Mucosa of descending colon (tissue), 3 donors: ENCODE measurements around the gene HNRNPDL. TPM values are rescaled to one million over a fixed set of nuclear protein-coding genes. Genes with fewer than 3 reads are reported as not detected.

ENCODE experiments used
- ATAC-seq: fragments of 200-7000 bp; cut with Tn5 transposase; one replicate; pipeline ENCODE4 v1.9.1; 2020; ENCODE audit warnings: mild to moderate bottlenecking, moderate library complexity
- DNase-seq, 3 donors: peaks; one replicate each; pipeline ENCODE4 v3.0.0-alpha.2; 2020
- H3K36me3 ChIP-seq: fragments of 200-600 bp; one replicate; pipeline ENCODE4 v1.8.0; 2021; ENCODE audit warnings: low read depth, mild to moderate bottlenecking
- H3K4me1 ChIP-seq: fragments of 200-600 bp; one replicate; pipeline ENCODE4 v1.8.0; 2021; ENCODE audit warnings: low read depth, mild to moderate bottlenecking
- H3K4me3 ChIP-seq: fragments of 200-600 bp; one replicate; pipeline ENCODE4 v1.8.0; 2021; ENCODE audit warnings: mild to moderate bottlenecking
- H3K9me3 ChIP-seq: fragments of 200-600 bp; one replicate; pipeline ENCODE4 v1.8.0; 2021; ENCODE audit warnings: mild to moderate bottlenecking
- intact Hi-C, 2 donors: fragments of 100-400 bp; cut with DNase I in 1 of 2; cut with micrococcal nuclease in 1 of 2; formaldehyde crosslinking; loops; one replicate each; pipeline versions ENCODE4 v1.11.0 to v1.11.1; 2022; cut with DNase I, micrococcal nuclease
- total RNA-seq, 3 donors: library from RNA; stranded (reverse); fragmentation: NEBNext Ultra II Directional in 2 of 3; extraction: Animal tissue kit (Norgen Biotek cat#: 25700) in 2 of 3; gene quantifications; one replicate each; pipeline versions ENCODE4 v1.2.1 to v1.2.4, GENCODE V29; 2021 to 2023
- TF ChIP-seq, protein P1 (sequence below): fragments of 200-600 bp; IDR thresholded peaks from one replicate; pipeline ENCODE4 v1.8.0; 2022; ENCODE audit warnings: antibody characterized with exemption, mild to moderate bottlenecking
- donor health status: DM: no; HTN: no; CAD: no; lungs with moderate emphysema.
- donor health status: DM: no; HTN: no; CAD: no.
- donor health status: DM: no; HTN: yes; CAD: no.

HNRNPDL gene
- total RNA-seq, 3 donors from 2014 or later = 84.1 to 186 (median 107) TPM

DNA sequence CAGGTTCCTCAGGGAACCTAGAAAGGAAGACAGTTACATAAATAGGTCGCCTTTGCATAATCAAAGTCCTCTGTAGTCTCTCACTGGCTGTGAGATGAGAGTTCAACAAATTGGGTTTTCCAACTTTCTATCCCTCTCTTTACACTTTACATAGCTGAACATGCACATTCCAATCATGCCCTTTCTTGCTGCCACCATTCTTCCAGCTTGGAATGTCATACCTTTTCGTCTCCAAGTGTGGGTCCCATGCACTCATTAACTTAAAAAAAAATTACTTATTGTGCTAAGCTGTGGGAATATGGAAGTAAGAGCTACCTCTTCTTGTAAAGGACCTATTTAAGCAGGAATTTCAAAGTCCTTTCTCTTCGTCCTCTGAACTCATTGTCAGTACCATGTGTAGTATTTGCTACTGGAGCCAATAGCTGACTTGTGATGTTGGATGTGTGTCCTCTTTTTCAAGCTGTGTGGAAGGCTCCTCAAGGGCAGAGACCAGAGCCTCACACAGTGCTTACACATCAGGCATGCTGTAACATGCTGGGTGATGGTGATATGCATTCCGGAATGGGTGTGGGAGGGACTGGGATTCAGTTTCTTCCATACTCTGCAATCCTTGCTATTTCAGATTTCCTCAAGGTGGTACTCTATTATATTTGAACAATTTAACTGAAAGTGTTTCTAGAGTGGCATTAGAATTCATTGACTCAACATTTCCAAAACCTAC lies 7.2 kb upstream of the HNRNPDL start:
- Histone ChIP-seq H3K36me3 (no peaks in the 10 kb centered on the region), H3K4me1 (no peaks in the 10 kb centered on the region), H3K9me3 (no peaks in the 10 kb centered on the region), H3K4me3 (no peak overlapping the region)
- no peak for ATAC-seq
- no peak for DNase-seq
- TF ChIP-seq, protein P1, sequence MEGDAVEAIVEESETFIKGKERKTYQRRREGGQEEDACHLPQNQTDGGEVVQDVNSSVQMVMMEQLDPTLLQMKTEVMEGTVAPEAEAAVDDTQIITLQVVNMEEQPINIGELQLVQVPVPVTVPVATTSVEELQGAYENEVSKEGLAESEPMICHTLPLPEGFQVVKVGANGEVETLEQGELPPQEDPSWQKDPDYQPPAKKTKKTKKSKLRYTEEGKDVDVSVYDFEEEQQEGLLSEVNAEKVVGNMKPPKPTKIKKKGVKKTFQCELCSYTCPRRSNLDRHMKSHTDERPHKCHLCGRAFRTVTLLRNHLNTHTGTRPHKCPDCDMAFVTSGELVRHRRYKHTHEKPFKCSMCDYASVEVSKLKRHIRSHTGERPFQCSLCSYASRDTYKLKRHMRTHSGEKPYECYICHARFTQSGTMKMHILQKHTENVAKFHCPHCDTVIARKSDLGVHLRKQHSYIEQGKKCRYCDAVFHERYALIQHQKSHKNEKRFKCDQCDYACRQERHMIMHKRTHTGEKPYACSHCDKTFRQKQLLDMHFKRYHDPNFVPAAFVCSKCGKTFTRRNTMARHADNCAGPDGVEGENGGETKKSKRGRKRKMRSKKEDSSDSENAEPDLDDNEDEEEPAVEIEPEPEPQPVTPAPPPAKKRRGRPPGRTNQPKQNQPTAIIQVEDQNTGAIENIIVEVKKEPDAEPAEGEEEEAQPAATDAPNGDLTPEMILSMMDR = no peak
- intact Hi-C loops = no loop called here

DNA sequence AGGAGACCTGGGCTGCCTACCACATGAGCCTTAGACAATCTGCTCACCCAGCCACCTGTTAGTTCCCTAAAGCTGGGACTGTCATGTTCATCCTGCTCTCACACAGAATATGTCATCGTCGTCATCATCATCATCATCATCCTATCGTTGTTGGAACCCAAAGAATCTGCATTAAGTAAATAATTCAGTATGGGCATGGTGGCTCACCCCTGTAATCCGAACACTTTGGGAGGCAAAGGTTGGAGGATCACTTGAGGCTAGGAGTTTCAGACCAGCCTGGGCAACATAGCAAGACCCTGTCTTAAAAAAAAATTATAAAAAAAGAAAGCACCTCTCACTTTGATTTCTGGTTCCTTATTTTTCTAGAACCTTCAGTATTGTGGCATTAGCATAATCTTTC lies 6.5 kb upstream of the HNRNPDL start:
- Histone ChIP-seq H3K9me3 (no peaks in the 10 kb centered on the region), H3K4me3 (no peak overlapping the region), H3K36me3 (no peaks in the 10 kb centered on the region), H3K4me1 (peaks cover 2% of the 10 kb centered on the region)
- ATAC-seq = no peak
- intact Hi-C loops = no loop called here
- DNase-seq = no peak
- TF ChIP-seq, protein P1 = no peak

DNA sequence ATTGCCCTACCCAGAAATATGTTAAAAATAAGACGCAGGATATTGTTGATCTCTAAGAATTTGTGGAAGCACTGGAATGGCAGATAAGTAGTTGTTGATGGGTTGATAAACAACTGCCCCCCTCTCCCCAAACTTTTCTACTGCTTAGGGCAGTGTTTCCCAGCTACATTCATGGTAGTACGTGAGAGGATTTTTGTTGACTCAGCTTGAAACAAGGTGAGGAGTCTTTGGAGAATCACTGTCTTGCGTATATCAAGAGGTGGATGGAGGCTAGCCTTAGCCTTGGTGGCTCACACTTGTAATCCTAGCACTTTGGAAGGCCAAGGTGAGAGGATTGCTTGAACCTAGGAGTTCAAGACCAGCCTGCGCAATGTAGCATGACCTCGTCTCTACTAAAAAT lies 5.9 kb upstream of the HNRNPDL start:
- Histone ChIP-seq H3K9me3 (no peaks in the 10 kb centered on the region), H3K4me1 (peaks cover 7% of the 10 kb centered on the region), H3K4me3 (no peak overlapping the region), H3K36me3 (no peaks in the 10 kb centered on the region)
- intact Hi-C loops = no loop called here
- TF ChIP-seq, protein P1 = no peak
- no peak for DNase-seq
- no peak for ATAC-seq

DNA sequence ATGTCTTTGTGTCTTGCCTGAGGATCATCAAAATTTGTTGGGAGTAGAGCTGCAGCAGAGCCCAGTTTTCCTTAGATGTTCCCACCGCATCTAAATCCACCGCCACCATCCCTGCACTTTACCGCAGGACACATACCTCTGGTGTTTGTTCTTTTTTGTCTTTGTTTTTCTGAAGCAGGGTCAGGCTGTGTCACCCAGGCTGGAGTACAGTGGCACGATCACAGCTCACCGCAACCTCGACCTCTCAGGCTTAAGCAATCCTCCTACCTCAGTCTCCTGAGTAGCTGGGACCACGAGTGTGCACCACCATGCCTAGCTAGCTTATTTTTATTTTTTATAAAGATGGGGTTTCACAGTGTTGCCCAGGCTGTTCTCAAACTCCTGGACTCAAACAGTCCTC lies 4.7 kb upstream of the HNRNPDL start:
- ATAC-seq (no peak), DNase-seq (no peak)
- H3K4me1 ChIP-seq = peaks cover 7% of the 10 kb centered on the region
- TF ChIP-seq, protein P1 = no peak
- intact Hi-C loops = no loop called here
- H3K36me3 ChIP-seq = no peaks in the 10 kb centered on the region
- H3K9me3 ChIP-seq = no peaks in the 10 kb centered on the region
- H3K4me3 ChIP-seq = no peak overlapping the region

DNA sequence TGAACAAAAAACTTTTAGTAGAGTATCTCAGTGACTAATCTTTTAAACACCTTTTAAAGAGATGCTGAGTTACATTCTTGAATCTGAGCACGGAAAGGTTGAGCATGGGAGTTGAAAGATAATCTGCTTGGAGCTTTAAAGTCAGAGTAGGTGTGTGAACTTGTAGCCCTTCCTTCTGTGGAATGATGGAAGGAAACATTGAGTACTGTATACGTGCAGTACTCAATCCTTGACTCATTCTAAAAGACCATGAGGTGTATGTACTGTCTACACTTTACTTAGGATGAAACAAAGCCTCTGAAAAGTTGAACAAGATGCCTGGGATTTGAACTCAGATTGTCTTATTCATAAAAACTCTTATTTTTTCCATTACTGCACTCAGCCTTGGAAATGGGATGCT lies 3.5 kb upstream of the HNRNPDL start:
- intact Hi-C loops = no loop called here
- no peak for ATAC-seq
- no peaks in the 10 kb centered on the region for H3K36me3 ChIP-seq
- TF ChIP-seq, protein P1 = no peak
- H3K4me3 ChIP-seq = no peak overlapping the region
- no peaks in the 10 kb centered on the region for H3K9me3 ChIP-seq
- H3K4me1 ChIP-seq = peaks cover 7% of the 10 kb centered on the region
- no peak for DNase-seq

DNA sequence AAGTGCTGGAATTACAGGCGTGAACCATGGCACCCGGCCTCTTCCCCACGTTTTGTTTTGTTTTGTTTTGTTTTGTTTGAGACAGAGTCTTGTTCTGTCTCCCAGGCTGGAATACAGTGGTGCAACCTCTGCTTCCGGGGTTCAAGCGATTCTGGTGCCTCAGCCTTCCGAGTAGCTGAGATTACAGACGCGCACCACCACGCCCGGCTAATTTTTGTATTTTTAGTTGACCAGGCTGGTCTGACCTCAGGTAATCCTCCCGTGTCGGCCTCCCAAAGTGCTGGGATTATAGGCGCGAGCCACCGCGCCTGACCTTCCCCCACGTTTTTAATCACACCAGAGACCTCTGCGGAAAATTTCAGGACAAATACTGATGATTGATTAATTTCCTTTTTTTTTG lies 2.3 kb upstream of the HNRNPDL start:
- DNase-seq (no peak), ATAC-seq (no peak)
- H3K4me1 ChIP-seq = peaks cover 11% of the 10 kb centered on the region
- no peak overlapping the region for H3K4me3 ChIP-seq
- H3K9me3 ChIP-seq = no peaks in the 10 kb centered on the region
- TF ChIP-seq, protein P1 = no peak
- intact Hi-C loops = no loop called here
- H3K36me3 ChIP-seq = no peaks in the 10 kb centered on the region
